ENCODE measurements around the gene CLEC5A. TPM values are rescaled to one million over a fixed set of nuclear protein-coding genes. Genes with fewer than 3 reads are reported as not detected.
"Not testable (repeated sequence)": the region's sequence is repeated elsewhere in the genome, so short reads cannot be mapped to it uniquely, and the experiment has no call there.

The CLEC5A gene
- total RNA-seq, 2 donors from 2014 or later, result 0.27 TPM; not detected in 1

DNA sequence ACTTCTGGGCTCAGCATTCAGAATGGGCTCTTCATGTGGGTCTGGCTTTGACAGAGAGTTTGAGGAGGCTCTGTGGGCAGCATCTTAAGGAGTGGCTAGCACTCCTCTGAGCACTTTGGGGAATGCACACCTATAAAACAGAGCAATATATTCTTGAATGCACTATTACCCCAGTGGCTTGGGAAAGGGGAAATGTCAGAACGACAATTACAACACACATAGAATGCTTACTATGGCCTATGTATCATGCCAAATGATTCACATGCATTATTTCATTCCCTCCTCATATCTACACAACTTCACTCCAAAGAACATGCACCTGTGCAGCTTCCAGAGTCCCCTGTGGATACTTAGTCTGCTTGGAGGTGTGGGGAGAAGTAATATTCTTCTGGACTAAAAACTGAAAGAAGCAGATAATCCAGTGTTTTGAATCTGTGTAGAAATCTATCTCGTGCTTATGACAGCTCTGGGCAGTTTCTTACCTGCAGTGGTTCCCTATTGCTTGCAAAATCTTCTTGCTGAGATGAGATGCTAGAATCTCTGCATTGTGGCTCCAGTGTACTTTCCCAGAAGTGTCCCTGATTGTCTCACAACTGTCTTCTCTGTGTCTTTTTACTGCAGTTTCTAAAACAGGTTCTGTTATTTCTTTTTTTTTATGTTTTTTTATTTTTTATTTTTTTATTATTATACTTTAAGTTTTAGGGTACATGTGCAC is 43.4 kb upstream of the CLEC5A start:
- Histone ChIP-seq H3K4me1 (no peaks in the 10 kb centered on the region), H3K9ac (ENCODE audit: low read depth in 2 of 2, low read length in 2 of 2) (no peak overlapping the region), H3K27me3 (no peaks in the 10 kb centered on the region), H3K36me3 (no peaks in the 10 kb centered on the region), H3K27ac (no peak overlapping the region), H3K4me3 (no peak overlapping the region), H3K9me3 (no peaks in the 10 kb centered on the region)
- intact Hi-C loops (cut with DNase I), result no loop called here
- DNase-seq, result no peak
- TF ChIP-seq CTCF (IDR thresholded peaks at IDR 0.05), result no peak

DNA sequence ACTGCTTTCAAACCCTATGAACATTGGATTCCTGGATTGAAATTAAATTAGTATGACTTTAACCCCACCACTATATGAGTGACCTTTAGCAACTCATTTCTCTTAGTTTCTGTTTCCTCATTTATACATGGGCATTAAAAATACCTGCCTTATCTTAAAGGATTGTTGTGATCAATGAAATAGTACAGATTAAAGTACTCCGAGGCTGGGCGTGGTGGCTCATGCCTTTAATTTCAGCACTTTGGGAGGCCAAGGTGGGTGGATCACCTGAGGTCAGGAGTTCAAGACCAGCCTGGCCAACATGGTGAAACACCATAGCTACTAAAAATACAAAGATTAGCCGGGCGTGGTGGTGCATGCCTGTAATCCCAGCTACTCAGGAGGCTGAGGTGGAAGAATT is 41.0 kb upstream of the CLEC5A start:
- H3K27me3 ChIP-seq; H3K36me3 ChIP-seq; H3K4me3 ChIP-seq; H3K9me3 ChIP-seq; H3K27ac ChIP-seq; intact Hi-C loops (cut with DNase I); H3K9ac ChIP-seq (ENCODE audit: low read depth in 2 of 2, low read length in 2 of 2); H3K4me1 ChIP-seq: not testable (repeated sequence)
- DNase-seq, result peak; percentile 32

- Histone ChIP-seq H3K4me1 (no peaks in the 10 kb centered on the region), H3K36me3 (no peaks in the 10 kb centered on the region), H3K9ac (ENCODE audit: low read depth in 2 of 2, low read length in 2 of 2) (no peak overlapping the region), H3K27me3 (no peaks in the 10 kb centered on the region), H3K4me3 (no peak overlapping the region), H3K9me3 (no peaks in the 10 kb centered on the region), H3K27ac (no peak overlapping the region)
- intact Hi-C loops (cut with DNase I), result no loop called here
- no peak for TF ChIP-seq CTCF (IDR thresholded peaks at IDR 0.05)
- no peak for DNase-seq
Measured at GRCh38 chr7:141986923-141987322, 40.1 kb upstream of the CLEC5A start.

DNA sequence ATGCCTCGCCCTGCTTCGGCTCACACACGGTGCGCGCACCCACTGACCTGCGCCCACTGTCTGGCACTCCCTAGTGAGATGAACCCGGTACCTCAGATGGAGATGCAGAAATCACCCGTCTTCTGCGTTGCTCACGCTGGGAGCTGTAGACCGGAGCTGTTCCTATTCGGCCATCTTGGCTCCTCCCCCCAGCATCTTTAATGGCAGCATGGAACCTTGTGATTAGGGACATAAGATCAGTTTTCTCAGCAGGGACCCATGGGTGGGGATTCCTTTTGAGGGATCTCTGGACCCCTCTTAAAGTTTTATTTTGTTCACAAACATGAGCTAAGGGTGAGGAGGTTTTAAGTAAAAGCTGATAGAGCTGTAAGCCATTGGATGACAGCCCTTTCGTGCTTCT is 39.2 kb upstream of the CLEC5A start:
- H3K4me3 ChIP-seq; H3K9me3 ChIP-seq; intact Hi-C loops (cut with DNase I); H3K4me1 ChIP-seq; H3K27me3 ChIP-seq; H3K9ac ChIP-seq (ENCODE audit: low read depth in 2 of 2, low read length in 2 of 2); H3K27ac ChIP-seq; DNase-seq; H3K36me3 ChIP-seq: not testable (repeated sequence)

GRCh38 chr7:141979568-141979967 is 32.8 kb upstream of the CLEC5A start:
- Histone ChIP-seq H3K4me1 (no peaks in the 10 kb centered on the region), H3K9me3 (no peaks in the 10 kb centered on the region), H3K27me3 (no peaks in the 10 kb centered on the region), H3K4me3 (no peak overlapping the region), H3K9ac (ENCODE audit: low read depth in 2 of 2, low read length in 2 of 2) (no peak overlapping the region), H3K27ac (no peak overlapping the region), H3K36me3 (no peaks in the 10 kb centered on the region)
- intact Hi-C loops (cut with DNase I), result loop anchor here (2.0 to 5.0 kb wide), 3 partner anchors 48 to 323 kb away; no protein-coding TSS in a partner anchor
- DNase-seq, result no peak
- no peak for TF ChIP-seq CTCF (IDR thresholded peaks at IDR 0.05)

DNA sequence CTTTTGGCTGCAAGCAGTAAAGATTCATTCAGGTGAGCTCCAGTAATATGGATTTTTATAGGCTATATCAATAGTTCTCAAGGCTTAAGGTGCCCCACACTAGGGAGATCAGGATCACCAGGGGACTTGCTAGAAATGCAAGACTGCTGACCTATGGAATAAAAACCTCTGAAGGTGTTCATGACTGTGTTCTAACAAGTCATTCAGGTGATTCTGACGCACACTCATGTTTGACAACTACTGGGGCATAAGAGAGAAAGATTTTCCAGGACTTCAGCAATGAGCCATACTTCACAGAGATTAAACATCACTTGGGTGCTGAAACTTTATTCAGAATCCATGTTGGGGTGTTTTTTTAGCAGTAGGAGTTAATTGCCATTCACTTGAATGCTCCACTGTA is 31.6 kb upstream of the CLEC5A start:
- no peaks in the 10 kb centered on the region for H3K9me3 ChIP-seq
- no peak overlapping the region for H3K27ac ChIP-seq
- H3K4me3 ChIP-seq, result no peak overlapping the region
- H3K4me1 ChIP-seq, result no peaks in the 10 kb centered on the region
- H3K27me3 ChIP-seq, result no peaks in the 10 kb centered on the region
- DNase-seq, result no peak
- no peak overlapping the region for H3K9ac ChIP-seq (ENCODE audit: low read depth in 2 of 2, low read length in 2 of 2)
- H3K36me3 ChIP-seq, result no peaks in the 10 kb centered on the region
- intact Hi-C loops (cut with DNase I), result loop anchor here (2.0 to 5.0 kb wide), 3 partner anchors 49 to 324 kb away; no protein-coding TSS in a partner anchor
- no peak for TF ChIP-seq CTCF (IDR thresholded peaks at IDR 0.05)

Data from colonic mucosa (tissue), 4 donors.